Osteocyte (in vitro differentiated cells): ENCODE data around the gene PCDHB1. TPM values are rescaled to one million over a fixed set of nuclear protein-coding genes. Genes with fewer than 3 reads are reported as not detected.
"Not testable (repeated sequence)": the region's sequence is repeated elsewhere in the genome, so short reads cannot be mapped to it uniquely, and the experiment has no call there.

Source experiments
- DNase-seq: peaks from one replicate; pipeline ENCODE4 v3.0.0; 2021; ENCODE audit warnings: mixed read lengths; ENCODE audit not compliant: unreplicated experiment; ENCODE audit errors: extremely low spot score
- H3K27ac Mint-ChIP-seq: one replicate; pipeline ENCODE4 v1.8.0; 2021; ENCODE audit warnings: mild to moderate bottlenecking, mixed read lengths; ENCODE audit not compliant: unreplicated experiment
- H3K27me3 Mint-ChIP-seq: one replicate; pipeline ENCODE4 v1.8.0; 2021; ENCODE audit warnings: mixed read lengths; ENCODE audit not compliant: unreplicated experiment
- H3K36me3 Mint-ChIP-seq: one replicate; pipeline ENCODE4 v1.8.0; 2021; ENCODE audit warnings: mixed read lengths; ENCODE audit not compliant: unreplicated experiment
- H3K4me1 Mint-ChIP-seq: one replicate; pipeline ENCODE4 v1.8.0; 2021; ENCODE audit warnings: mixed read lengths; ENCODE audit not compliant: unreplicated experiment
- H3K4me3 Mint-ChIP-seq: one replicate; pipeline ENCODE4 v1.8.0; 2021; ENCODE audit warnings: mild to moderate bottlenecking, moderate library complexity, mixed read lengths; ENCODE audit not compliant: unreplicated experiment
- H3K9me3 Mint-ChIP-seq: one replicate; pipeline ENCODE4 v1.8.0; 2021; ENCODE audit warnings: mixed read lengths; ENCODE audit not compliant: unreplicated experiment
- CTCF ChIP-seq: fragments of 200-600 bp; sonication (generic); IDR thresholded peaks from 2 replicates; pipeline ENCODE4 v1.5.0; 2021; ENCODE audit warnings: antibody characterized with exemption, mild to moderate bottlenecking, moderate library complexity
- total RNA-seq: library from RNA; stranded (reverse); gene quantifications from 2 replicates; pipeline ENCODE4 v1.2.1, GENCODE V29; 2021

Gene PCDHB1
- total RNA-seq, 1 donor from 2014 or later = 0.03 TPM

DNA sequence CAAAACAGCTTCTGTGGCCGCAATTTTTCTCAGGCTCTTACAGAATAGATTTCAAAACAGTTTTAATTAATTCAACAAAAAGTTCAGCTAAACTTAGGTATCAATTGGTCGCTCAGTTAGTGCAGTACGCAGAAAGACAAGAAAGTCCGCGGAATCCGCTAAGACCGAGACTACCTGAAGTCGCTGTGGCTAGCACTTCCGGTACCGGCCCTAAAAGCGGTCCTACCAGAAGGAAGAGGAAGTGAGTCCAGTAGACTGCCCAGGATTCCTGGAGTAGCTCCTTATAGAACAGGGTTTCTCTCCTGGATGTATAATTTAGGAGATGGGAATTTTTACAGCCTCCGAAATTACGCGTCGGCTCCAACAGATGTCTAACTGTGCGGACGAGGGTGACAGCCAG lies 26.7 kb downstream of the PCDHB1 start:
- Mint-ChIP-seq H3K4me1 (no peaks in the 10 kb centered on the region), H3K27me3 (peaks cover 4% of the 10 kb centered on the region), H3K36me3 (no peaks in the 10 kb centered on the region), H3K27ac (no peak overlapping the region), H3K9me3 (peaks cover 5% of the 10 kb centered on the region), H3K4me3 (no peak overlapping the region)
- DNase-seq = no peak
- no peak for TF ChIP-seq CTCF

- TF ChIP-seq CTCF = no peak
- no peak overlapping the region for H3K27ac Mint-ChIP-seq
- H3K27me3 Mint-ChIP-seq = peaks cover 1% of the 10 kb centered on the region
- H3K9me3 Mint-ChIP-seq = no peaks in the 10 kb centered on the region
- no peaks in the 10 kb centered on the region for H3K4me1 Mint-ChIP-seq
- H3K36me3 Mint-ChIP-seq = no peaks in the 10 kb centered on the region
- no peak overlapping the region for H3K4me3 Mint-ChIP-seq
- no peak for DNase-seq
Observed at GRCh38 chr5:141082228-141082627, 31.1 kb downstream of the PCDHB1 start.

DNA sequence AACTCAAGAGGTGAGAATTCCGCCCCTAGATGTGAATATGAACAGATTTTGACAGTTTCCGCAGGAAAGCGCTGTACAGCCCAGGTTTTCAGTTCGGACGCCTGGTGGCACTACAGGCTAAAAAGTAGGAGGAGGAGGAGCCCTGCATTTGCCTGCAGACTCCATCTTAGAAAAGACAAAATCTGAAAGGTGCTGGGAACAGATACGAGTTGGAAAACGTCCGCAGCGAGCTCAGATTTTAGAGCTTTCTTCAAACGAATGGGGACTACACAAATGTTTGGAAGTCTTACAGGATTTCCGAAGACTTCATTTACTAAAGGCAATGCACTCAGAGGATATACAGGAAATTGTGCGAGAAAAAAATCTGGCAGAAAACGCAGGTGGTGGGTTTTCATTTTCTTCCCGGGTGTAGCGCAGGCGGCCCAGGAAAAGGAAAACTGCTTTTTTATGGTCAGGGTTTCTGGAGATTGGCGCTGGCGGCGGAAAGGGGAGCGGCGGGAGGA lies 33.4 kb downstream of the PCDHB1 start:
- Mint-ChIP-seq H3K27ac (peak overlapping the region; percentile 79), H3K4me3 (peak overlapping the region; percentile 75), H3K4me1 (no peaks in the 10 kb centered on the region), H3K9me3 (no peaks in the 10 kb centered on the region), H3K36me3 (no peaks in the 10 kb centered on the region), H3K27me3 (peaks cover 4% of the 10 kb centered on the region)
- TF ChIP-seq CTCF = peak; percentile 50
- DNase-seq = no peak

DNA sequence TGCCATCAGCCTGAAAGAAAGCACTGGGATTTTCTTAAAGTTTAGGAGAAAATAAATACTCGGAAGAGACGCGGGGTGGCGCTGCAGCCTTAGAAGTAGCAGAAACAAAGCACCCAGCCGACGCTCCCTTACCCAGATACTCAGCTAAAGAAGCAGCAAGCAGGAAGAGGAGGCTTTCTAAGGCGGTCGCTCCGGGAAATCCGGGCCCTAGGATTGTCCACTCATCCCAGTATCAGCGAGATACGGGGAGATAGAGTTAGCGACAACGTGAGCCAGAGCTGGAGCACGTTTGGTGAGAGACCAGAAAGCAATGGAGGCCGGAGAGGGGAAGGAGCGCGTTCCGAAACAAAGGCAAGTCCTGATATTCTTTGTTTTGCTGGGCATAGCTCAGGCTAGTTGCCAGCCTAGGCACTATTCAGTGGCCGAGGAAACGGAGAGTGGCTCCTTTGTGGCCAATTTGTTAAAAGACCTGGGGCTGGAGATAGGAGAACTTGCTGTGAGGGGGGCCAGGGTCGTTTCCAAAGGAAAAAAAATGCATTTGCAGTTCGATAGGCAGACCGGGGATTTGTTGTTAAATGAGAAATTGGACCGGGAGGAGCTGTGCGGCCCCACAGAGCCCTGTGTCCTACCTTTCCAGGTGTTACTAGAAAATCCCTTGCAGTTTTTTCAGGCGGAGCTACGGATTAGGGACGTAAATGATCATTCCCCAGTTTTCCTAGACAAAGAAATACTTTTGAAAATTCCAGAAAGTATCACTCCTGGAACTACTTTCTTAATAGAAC lies 43.5 kb downstream of the PCDHB1 start, which contains the start of gene PCDHB2:
PCDHB2 (plus strand) TSS at position 135 of the 782 bp plus-strand sequence; CDS start at position 311, 176 bp downstream.
- peak; percentile 83 for TF ChIP-seq CTCF
- Mint-ChIP-seq H3K27me3 (peaks cover 6% of the 10 kb centered on the region), H3K36me3 (peaks cover 31% of the 10 kb centered on the region), H3K4me1 (peaks cover 14% of the 10 kb centered on the region), H3K27ac (peak within 1 kb of the TSS; percentile 100), H3K4me3 (peak within 1 kb of the TSS; percentile 96), H3K9me3 (peaks cover 12% of the 10 kb centered on the region)
- DNase-seq = no peak

GRCh38 chr5:141095263-141095641 lies 44.1 kb downstream of the PCDHB1 start:
- DNase-seq = no peak
- H3K4me1 Mint-ChIP-seq = peaks cover 14% of the 10 kb centered on the region
- H3K9me3 Mint-ChIP-seq = peaks cover 18% of the 10 kb centered on the region
- peak overlapping the region; percentile 96 for H3K4me3 Mint-ChIP-seq
- peaks cover 6% of the 10 kb centered on the region for H3K27me3 Mint-ChIP-seq
- H3K27ac Mint-ChIP-seq = peak overlapping the region; percentile 100
- peaks cover 37% of the 10 kb centered on the region for H3K36me3 Mint-ChIP-seq
- TF ChIP-seq CTCF = no peak

GRCh38 chr5:141096181-141096580 lies 45.0 kb downstream of the PCDHB1 start:
- H3K36me3 Mint-ChIP-seq = peaks cover 47% of the 10 kb centered on the region

DNA sequence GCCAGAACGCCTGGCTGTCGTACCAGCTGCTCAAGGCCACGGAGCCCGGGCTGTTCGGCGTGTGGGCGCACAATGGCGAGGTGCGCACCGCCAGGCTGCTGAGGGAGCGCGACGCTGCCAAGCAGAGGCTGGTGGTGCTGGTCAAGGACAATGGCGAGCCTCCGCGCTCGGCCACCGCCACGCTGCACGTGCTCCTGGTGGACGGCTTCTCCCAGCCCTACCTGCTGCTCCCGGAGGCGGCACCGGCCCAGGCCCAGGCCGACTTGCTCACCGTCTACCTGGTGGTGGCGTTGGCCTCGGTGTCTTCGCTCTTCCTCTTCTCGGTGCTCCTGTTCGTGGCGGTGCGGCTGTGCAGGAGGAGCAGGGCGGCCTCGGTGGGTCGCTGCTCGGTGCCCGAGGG lies 45.4 kb downstream of the PCDHB1 start:
- Mint-ChIP-seq H3K4me1 (peaks cover 14% of the 10 kb centered on the region), H3K36me3 (peaks cover 51% of the 10 kb centered on the region), H3K9me3 (peaks cover 20% of the 10 kb centered on the region)
- H3K27ac Mint-ChIP-seq, DNase-seq, H3K4me3 Mint-ChIP-seq, H3K27me3 Mint-ChIP-seq: not testable (repeated sequence)

More at GRCh38 chr5:141096181-141096580, 45.0 kb downstream of the PCDHB1 start:
- H3K27me3 Mint-ChIP-seq, H3K4me3 Mint-ChIP-seq, H3K27ac Mint-ChIP-seq, DNase-seq: not testable (repeated sequence)
- Mint-ChIP-seq H3K9me3 (peaks cover 20% of the 10 kb centered on the region), H3K4me1 (peaks cover 14% of the 10 kb centered on the region)
